SH-SY5Y (cell line): ENCODE data around the gene NEK6.

ENCODE experiments used
- GATA2 ChIP-seq: IDR thresholded peaks from 2 replicates; pipeline ENCODE4 v1.6.1; 2011; ENCODE audit warnings: mild to moderate bottlenecking, low read depth, low read length
- GATA3 ChIP-seq: IDR thresholded peaks from 2 replicates; pipeline ENCODE4 v1.6.1; 2011; ENCODE audit warnings: low read depth, mild to moderate bottlenecking, low read length, moderate library complexity

NEK6 gene

GRCh38 chr9:124291801-124292396 lies 34.1 kb downstream of the NEK6 start:
- TF ChIP-seq GATA3: no peak
- no peak for TF ChIP-seq GATA2

- TF ChIP-seq GATA3 (no peak), GATA2 (no peak)
These were observed 35.2 kb downstream of the NEK6 start for GRCh38 chr9:124292696-124293593.

- TF ChIP-seq GATA2 (no peak), GATA3 (no peak)
These were observed 36.2 kb downstream of the NEK6 start for GRCh38 chr9:124293718-124294506.

- TF ChIP-seq GATA3 (no peak), GATA2 (peak; percentile 38; the same call in 1 of the 2 replicates)
These were observed 37.5 kb downstream of the NEK6 start for GRCh38 chr9:124295159-124295794.

GRCh38 chr9:124296094-124296493 lies 38.3 kb downstream of the NEK6 start:
- no peak for TF ChIP-seq GATA2
- no peak for TF ChIP-seq GATA3

- TF ChIP-seq GATA3 (no peak), GATA2 (no peak)
These were observed 39.2 kb downstream of the NEK6 start for GRCh38 chr9:124296796-124297550.

- TF ChIP-seq GATA2 (no peak), GATA3 (no peak)
These were observed 39.8 kb downstream of the NEK6 start for GRCh38 chr9:124297551-124297901.

- TF ChIP-seq GATA3: no peak
- no peak for TF ChIP-seq GATA2
These were observed 40.3 kb downstream of the NEK6 start for GRCh38 chr9:124297915-124298645.

- TF ChIP-seq GATA3: no peak
- no peak for TF ChIP-seq GATA2
These were observed 41.0 kb downstream of the NEK6 start for GRCh38 chr9:124298646-124299235.

- TF ChIP-seq GATA3 (no peak), GATA2 (no peak)
These were observed 41.9 kb downstream of the NEK6 start for GRCh38 chr9:124299515-124300090.

GRCh38 chr9:124300312-124300711 lies 42.6 kb downstream of the NEK6 start:
- TF ChIP-seq GATA3: no peak
- TF ChIP-seq GATA2: no peak

GRCh38 chr9:124302921-124303320 lies 45.2 kb downstream of the NEK6 start:
- no peak for TF ChIP-seq GATA3
- no peak for TF ChIP-seq GATA2
